ENCODE measurements around the gene KIAA0753.

KIAA0753 gene

DNA sequence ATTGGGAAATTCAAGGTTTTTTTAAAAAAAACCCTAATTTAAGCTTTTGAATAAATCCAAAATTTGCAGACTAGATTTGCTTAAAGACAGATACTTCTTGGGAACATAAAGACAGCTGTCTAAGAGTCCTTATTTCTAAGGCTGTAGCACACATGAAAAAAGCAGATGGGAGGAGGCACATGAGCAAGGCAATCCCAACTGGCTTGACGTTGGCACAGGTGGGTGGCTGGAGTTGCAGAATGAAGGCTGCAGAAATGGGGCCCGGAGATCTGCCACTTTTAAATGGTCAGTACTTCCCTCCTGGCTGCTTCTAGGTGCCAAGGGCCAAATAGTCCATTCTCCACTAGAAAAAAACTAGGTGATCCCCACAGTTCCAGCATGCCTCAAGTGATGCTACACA lies 4.4 kb downstream of the KIAA0753 start:
- H3K27me3 ChIP-seq (ENCODE audit: insufficient read depth, low read length): no peaks in the 10 kb centered on the region
- no peak overlapping the region for H3K4me2 ChIP-seq (ENCODE audit: low read length)
- H3K4me1 ChIP-seq (ENCODE audit: insufficient read depth, low read length, severe bottlenecking): peaks cover 16% of the 10 kb centered on the region
- H3F3A ChIP-seq (ENCODE audit: insufficient read depth, low read length): no peaks in the 10 kb centered on the region; the same call in 1 of the 2 replicates
- no peak overlapping the region for H2AFZ ChIP-seq (ENCODE audit: low read length)
- H3K9me2 ChIP-seq (ENCODE audit: low read depth, low read length): no peaks in the 10 kb centered on the region
- no peaks in the 10 kb centered on the region for H4K20me1 ChIP-seq (ENCODE audit: insufficient read depth, low read length)
- no peak overlapping the region for H3K9ac ChIP-seq (ENCODE audit: low read length)
- H3K4me3 ChIP-seq (ENCODE audit: low read depth, low read length, poor library complexity, severe bottlenecking): no peak overlapping the region
- H3K79me2 ChIP-seq (ENCODE audit: insufficient read depth, low read length): peaks cover under 1% of the 10 kb centered on the region; the same call in 1 of the 2 replicates
- no peak overlapping the region for H3K27ac ChIP-seq (ENCODE audit: low read depth, low read length, poor library complexity, severe bottlenecking)
- 0 out of 2 replicates have a peak, but pooled peaks cover 3% of the 10 kb centered on the region for H3K9me3 ChIP-seq (ENCODE audit: low read length)
- peaks cover 32% of the 10 kb centered on the region for H3K36me3 ChIP-seq (ENCODE audit: insufficient read depth, low read length)
- no peak for TF ChIP-seq EZH2 (IDR thresholded peaks at IDR 0.05; ENCODE audit: borderline replicate concordance, low read length)
- TF ChIP-seq, protein P1, sequence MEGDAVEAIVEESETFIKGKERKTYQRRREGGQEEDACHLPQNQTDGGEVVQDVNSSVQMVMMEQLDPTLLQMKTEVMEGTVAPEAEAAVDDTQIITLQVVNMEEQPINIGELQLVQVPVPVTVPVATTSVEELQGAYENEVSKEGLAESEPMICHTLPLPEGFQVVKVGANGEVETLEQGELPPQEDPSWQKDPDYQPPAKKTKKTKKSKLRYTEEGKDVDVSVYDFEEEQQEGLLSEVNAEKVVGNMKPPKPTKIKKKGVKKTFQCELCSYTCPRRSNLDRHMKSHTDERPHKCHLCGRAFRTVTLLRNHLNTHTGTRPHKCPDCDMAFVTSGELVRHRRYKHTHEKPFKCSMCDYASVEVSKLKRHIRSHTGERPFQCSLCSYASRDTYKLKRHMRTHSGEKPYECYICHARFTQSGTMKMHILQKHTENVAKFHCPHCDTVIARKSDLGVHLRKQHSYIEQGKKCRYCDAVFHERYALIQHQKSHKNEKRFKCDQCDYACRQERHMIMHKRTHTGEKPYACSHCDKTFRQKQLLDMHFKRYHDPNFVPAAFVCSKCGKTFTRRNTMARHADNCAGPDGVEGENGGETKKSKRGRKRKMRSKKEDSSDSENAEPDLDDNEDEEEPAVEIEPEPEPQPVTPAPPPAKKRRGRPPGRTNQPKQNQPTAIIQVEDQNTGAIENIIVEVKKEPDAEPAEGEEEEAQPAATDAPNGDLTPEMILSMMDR (IDR thresholded peaks at IDR 0.05; ENCODE audit: low read length): no peak

DNA sequence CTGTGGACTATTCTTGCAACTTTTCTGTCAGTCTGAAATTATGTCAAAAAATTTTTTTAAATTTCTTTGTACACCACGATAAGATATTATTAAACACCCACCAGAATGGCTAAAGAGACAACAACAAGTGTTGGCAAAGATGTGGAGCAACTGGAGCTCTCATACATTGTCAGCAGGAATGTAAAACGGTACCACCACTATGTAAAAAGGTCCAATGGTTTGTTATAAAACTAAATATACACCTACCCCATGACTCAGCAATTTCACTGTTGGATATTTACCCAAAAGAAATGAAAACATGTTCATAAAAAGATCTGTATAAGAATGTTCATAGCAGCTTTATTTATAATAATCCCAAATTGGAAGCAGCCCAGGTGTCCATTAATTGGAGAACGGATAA lies 7.2 kb downstream of the KIAA0753 start:
- peaks cover 1% of the 10 kb centered on the region for H3K4me1 ChIP-seq (ENCODE audit: insufficient read depth, low read length, severe bottlenecking)
- no peaks in the 10 kb centered on the region for H3K9me2 ChIP-seq (ENCODE audit: low read depth, low read length)
- no peak overlapping the region for H3K4me2 ChIP-seq (ENCODE audit: low read length)
- H3K4me3 ChIP-seq (ENCODE audit: low read depth, low read length, poor library complexity, severe bottlenecking): no peak overlapping the region
- no peak overlapping the region for H2AFZ ChIP-seq (ENCODE audit: low read length)
- H3K36me3 ChIP-seq (ENCODE audit: insufficient read depth, low read length): peaks cover 42% of the 10 kb centered on the region
- no peaks in the 10 kb centered on the region; the same call in 1 of the 2 replicates for H3F3A ChIP-seq (ENCODE audit: insufficient read depth, low read length)
- no peaks in the 10 kb centered on the region for H3K27me3 ChIP-seq (ENCODE audit: insufficient read depth, low read length)
- H3K9ac ChIP-seq (ENCODE audit: low read length): no peak overlapping the region
- TF ChIP-seq, protein P1 (IDR thresholded peaks at IDR 0.05; ENCODE audit: low read length): no peak
- TF ChIP-seq EZH2 (IDR thresholded peaks at IDR 0.05; ENCODE audit: borderline replicate concordance, low read length): no peak
- H3K79me2 ChIP-seq (ENCODE audit: insufficient read depth, low read length): no peaks in the 10 kb centered on the region
- H3K27ac ChIP-seq (ENCODE audit: low read depth, low read length, poor library complexity, severe bottlenecking): no peak overlapping the region
- H4K20me1 ChIP-seq (ENCODE audit: insufficient read depth, low read length): no peaks in the 10 kb centered on the region
- H3K9me3 ChIP-seq (ENCODE audit: low read length): 0 out of 2 replicates have a peak, but pooled peaks cover 3% of the 10 kb centered on the region

DNA sequence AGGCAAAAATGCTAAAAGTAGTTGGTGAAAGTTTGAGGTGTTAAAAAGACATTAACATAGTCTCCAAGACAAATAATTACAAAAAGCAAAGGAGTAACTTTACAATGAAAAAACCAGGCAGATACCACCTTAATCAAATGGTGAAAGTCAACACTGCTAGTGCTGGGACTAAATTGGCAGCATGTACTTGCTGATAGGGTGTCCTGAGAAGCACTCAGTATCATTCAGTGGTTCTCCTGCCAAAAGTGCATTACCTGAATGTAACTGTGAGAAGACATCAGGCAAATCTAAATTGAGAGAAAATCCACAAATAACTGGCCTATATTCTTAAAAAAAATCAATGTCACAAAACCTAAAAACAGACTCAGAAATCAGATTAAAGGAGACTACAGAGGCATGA lies 8.0 kb downstream of the KIAA0753 start:
- Histone ChIP-seq H3K36me3 (ENCODE audit: insufficient read depth, low read length) (peaks cover 49% of the 10 kb centered on the region), H3K4me1 (ENCODE audit: insufficient read depth, low read length, severe bottlenecking) (no peaks in the 10 kb centered on the region), H3K27ac (ENCODE audit: low read depth, low read length, poor library complexity, severe bottlenecking) (no peak overlapping the region), H3K79me2 (ENCODE audit: insufficient read depth, low read length) (no peaks in the 10 kb centered on the region), H3K9me3 (ENCODE audit: low read length) (0 out of 2 replicates have a peak, but pooled peaks cover 3% of the 10 kb centered on the region), H3K27me3 (ENCODE audit: insufficient read depth, low read length) (no peaks in the 10 kb centered on the region), H3K9me2 (ENCODE audit: low read depth, low read length) (no peaks in the 10 kb centered on the region), H3K9ac (ENCODE audit: low read length) (no peak overlapping the region), H4K20me1 (ENCODE audit: insufficient read depth, low read length) (no peaks in the 10 kb centered on the region), H3K4me2 (ENCODE audit: low read length) (no peak overlapping the region), H2AFZ (ENCODE audit: low read length) (no peak overlapping the region), H3K4me3 (ENCODE audit: low read depth, low read length, poor library complexity, severe bottlenecking) (no peak overlapping the region), H3F3A (ENCODE audit: insufficient read depth, low read length) (no peaks in the 10 kb centered on the region; the same call in 1 of the 2 replicates)
- TF ChIP-seq, protein P1 (IDR thresholded peaks at IDR 0.05; ENCODE audit: low read length): no peak
- no peak for TF ChIP-seq EZH2 (IDR thresholded peaks at IDR 0.05; ENCODE audit: borderline replicate concordance, low read length)
